OCI-LY1 (cell line): Measurements from ENCODE around the gene TSHR.

Experiments used
- H2AFZ ChIP-seq: fragments of 200-600 bp; sonication (generic), shearing (Covaris generic); 2 replicates; pipeline ENCODE4 v1.6.0; 2014; ENCODE audit warnings: antibody characterized with exemption, mild to moderate bottlenecking, low read length
- H3F3A ChIP-seq: fragments of 200-600 bp; sonication (generic), shearing (Covaris generic); 2 replicates; pipeline ENCODE4 v1.6.0; 2014; ENCODE audit warnings: mild to moderate bottlenecking, antibody characterized with exemption, low read length, moderate library complexity; ENCODE audit not compliant: insufficient read depth
- H3K27ac ChIP-seq: fragments of 200-600 bp; sonication (generic); 2 replicates; pipeline ENCODE4 v1.5.1; 2014; ENCODE audit warnings: low read length, mixed run types, mild to moderate bottlenecking, low read depth; ENCODE audit not compliant: poor library complexity, severe bottlenecking
- H3K27me3 ChIP-seq: fragments of 200-600 bp; sonication (generic); 2 replicates; pipeline ENCODE4 v1.6.0; 2014; ENCODE audit warnings: antibody characterized with exemption, mild to moderate bottlenecking, low read length, moderate library complexity; ENCODE audit not compliant: insufficient read depth
- H3K36me3 ChIP-seq: fragments of 200-600 bp; sonication (generic); 2 replicates; pipeline ENCODE4 v1.6.1; 2014; ENCODE audit warnings: mild to moderate bottlenecking, antibody characterized with exemption, low read length, moderate library complexity, mixed read lengths; ENCODE audit not compliant: insufficient read depth
- H3K4me1 ChIP-seq: fragments of 200-600 bp; sonication (generic); 2 replicates; pipeline ENCODE4 v1.5.1; 2014; ENCODE audit warnings: mild to moderate bottlenecking, low read length, moderate library complexity; ENCODE audit not compliant: insufficient read depth, severe bottlenecking
- H3K4me2 ChIP-seq: fragments of 200-600 bp; sonication (generic), shearing (Covaris generic); 2 replicates; pipeline ENCODE4 v1.6.1; 2014; ENCODE audit warnings: low read length
- H3K4me3 ChIP-seq: fragments of 200-600 bp; sonication (generic); 2 replicates; pipeline ENCODE4 v1.5.1; 2014; ENCODE audit warnings: low read length, low read depth, mild to moderate bottlenecking, mixed read lengths; ENCODE audit not compliant: poor library complexity, severe bottlenecking
- H3K79me2 ChIP-seq: fragments of 200-600 bp; shearing (Covaris generic); 2 replicates; pipeline ENCODE4 v1.6.1; 2016; ENCODE audit warnings: mixed run types, low read length, mixed read lengths; ENCODE audit not compliant: insufficient read depth
- H3K9ac ChIP-seq: fragments of 200-600 bp; sonication (generic), shearing (Covaris generic); 2 replicates; pipeline ENCODE4 v1.6.1; 2014; ENCODE audit warnings: mild to moderate bottlenecking, low read length, mixed read lengths
- H3K9me2 ChIP-seq: fragments of 200-600 bp; sonication (generic), shearing (Covaris generic); 2 replicates; pipeline ENCODE4 v1.6.1; 2014; ENCODE audit warnings: low read depth, mild to moderate bottlenecking, low read length, mixed read lengths
- H3K9me3 ChIP-seq: fragments of 200-600 bp; shearing (Covaris generic); 2 replicates; pipeline ENCODE4 v1.6.1; 2014; ENCODE audit warnings: low read length, mixed read lengths
- H4K20me1 ChIP-seq: fragments of 200-600 bp; sonication (generic), shearing (Covaris generic); 2 replicates; pipeline ENCODE4 v1.6.0; 2016; ENCODE audit warnings: mild to moderate bottlenecking, low read length; ENCODE audit not compliant: insufficient read depth
- EZH2 ChIP-seq: fragments of 200-600 bp; sonication (generic), shearing (Covaris generic); IDR thresholded peaks from 2 replicates; pipeline ENCODE4 v1.8.0; 2017; ENCODE audit warnings: borderline replicate concordance, mixed run types, mild to moderate bottlenecking, antibody characterized with exemption, low read length, moderate library complexity, mixed read lengths
- TF ChIP-seq, protein P1 (sequence below): fragments of 200-600 bp; sonication (generic), shearing (Covaris generic); IDR thresholded peaks from 2 replicates; pipeline ENCODE4 v1.5.1; 2017; ENCODE audit warnings: mild to moderate bottlenecking, antibody characterized with exemption, low read length, moderate library complexity, mixed read lengths

The TSHR gene

GRCh38 chr14:81007131-81007530 is 51.7 kb downstream of the TSHR start:
- Histone ChIP-seq H3K9me3 (no peaks in the 10 kb centered on the region), H3K4me3 (no peak overlapping the region), H3K79me2 (no peaks in the 10 kb centered on the region), H3K4me1 (no peaks in the 10 kb centered on the region), H3F3A (no peaks in the 10 kb centered on the region), H3K9ac (no peak overlapping the region), H2AFZ (no peak overlapping the region), H4K20me1 (no peaks in the 10 kb centered on the region), H3K36me3 (no peaks in the 10 kb centered on the region), H3K27me3 (no peaks in the 10 kb centered on the region), H3K4me2 (no peak overlapping the region), H3K9me2 (no peaks in the 10 kb centered on the region; the same call in 1 of the 2 replicates), H3K27ac (no peak overlapping the region)
- TF ChIP-seq, protein P1, sequence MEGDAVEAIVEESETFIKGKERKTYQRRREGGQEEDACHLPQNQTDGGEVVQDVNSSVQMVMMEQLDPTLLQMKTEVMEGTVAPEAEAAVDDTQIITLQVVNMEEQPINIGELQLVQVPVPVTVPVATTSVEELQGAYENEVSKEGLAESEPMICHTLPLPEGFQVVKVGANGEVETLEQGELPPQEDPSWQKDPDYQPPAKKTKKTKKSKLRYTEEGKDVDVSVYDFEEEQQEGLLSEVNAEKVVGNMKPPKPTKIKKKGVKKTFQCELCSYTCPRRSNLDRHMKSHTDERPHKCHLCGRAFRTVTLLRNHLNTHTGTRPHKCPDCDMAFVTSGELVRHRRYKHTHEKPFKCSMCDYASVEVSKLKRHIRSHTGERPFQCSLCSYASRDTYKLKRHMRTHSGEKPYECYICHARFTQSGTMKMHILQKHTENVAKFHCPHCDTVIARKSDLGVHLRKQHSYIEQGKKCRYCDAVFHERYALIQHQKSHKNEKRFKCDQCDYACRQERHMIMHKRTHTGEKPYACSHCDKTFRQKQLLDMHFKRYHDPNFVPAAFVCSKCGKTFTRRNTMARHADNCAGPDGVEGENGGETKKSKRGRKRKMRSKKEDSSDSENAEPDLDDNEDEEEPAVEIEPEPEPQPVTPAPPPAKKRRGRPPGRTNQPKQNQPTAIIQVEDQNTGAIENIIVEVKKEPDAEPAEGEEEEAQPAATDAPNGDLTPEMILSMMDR = no peak
- TF ChIP-seq EZH2 = no peak

- no peaks in the 10 kb centered on the region for H3K4me1 ChIP-seq
- no peaks in the 10 kb centered on the region for H3K36me3 ChIP-seq
- H2AFZ ChIP-seq = no peak overlapping the region; the same call in 1 of the 2 replicates
- H3K4me3 ChIP-seq = no peak overlapping the region
- no peaks in the 10 kb centered on the region; the same call in 1 of the 2 replicates for H3K9me2 ChIP-seq
- no peak overlapping the region for H3K9ac ChIP-seq
- H3K27me3 ChIP-seq = no peaks in the 10 kb centered on the region
- H3K9me3 ChIP-seq = no peaks in the 10 kb centered on the region
- no peaks in the 10 kb centered on the region for H4K20me1 ChIP-seq
- H3K4me2 ChIP-seq = no peak overlapping the region
- H3F3A ChIP-seq = no peaks in the 10 kb centered on the region
- TF ChIP-seq EZH2 = no peak
- TF ChIP-seq, protein P1 = no peak
- H3K79me2 ChIP-seq = no peaks in the 10 kb centered on the region
- no peak overlapping the region for H3K27ac ChIP-seq
Observed at GRCh38 chr14:81009346-81009745, 53.9 kb downstream of the TSHR start.

DNA sequence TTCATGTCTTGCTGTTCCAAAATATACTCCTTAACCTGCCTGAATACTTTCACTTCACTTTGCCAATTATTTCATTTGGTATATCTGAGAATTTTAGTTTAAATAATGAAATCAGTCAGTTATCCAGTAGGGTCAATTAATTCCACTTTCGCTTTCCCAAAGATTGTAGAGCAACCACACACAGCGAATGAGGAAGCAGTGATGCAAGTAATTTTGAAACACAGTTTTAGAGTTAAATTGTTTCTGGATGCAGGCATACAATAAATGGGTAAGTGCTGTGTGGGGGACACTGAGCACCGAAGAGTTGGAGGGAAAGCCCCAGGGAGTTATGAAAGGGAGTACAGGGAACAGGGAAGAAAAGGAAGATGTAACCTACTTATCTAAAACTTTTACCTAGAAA is 62.8 kb downstream of the TSHR start:
- no peak overlapping the region for H3K27ac ChIP-seq
- no peaks in the 10 kb centered on the region for H3K36me3 ChIP-seq
- no peak overlapping the region for H3K4me2 ChIP-seq
- H3K9ac ChIP-seq = no peak overlapping the region
- H3K9me2 ChIP-seq = no peaks in the 10 kb centered on the region
- H3K27me3 ChIP-seq = no peaks in the 10 kb centered on the region
- no peaks in the 10 kb centered on the region for H3K4me1 ChIP-seq
- H3K79me2 ChIP-seq = no peaks in the 10 kb centered on the region
- no peaks in the 10 kb centered on the region for H4K20me1 ChIP-seq
- no peak for TF ChIP-seq EZH2
- TF ChIP-seq, protein P1 = no peak
- no peaks in the 10 kb centered on the region for H3K9me3 ChIP-seq
- H2AFZ ChIP-seq = no peak overlapping the region
- no peak overlapping the region for H3K4me3 ChIP-seq
- no peaks in the 10 kb centered on the region for H3F3A ChIP-seq
